Left lung (tissue), 10 donors: Measurements from ENCODE around the gene LINGO1. TPM values are rescaled to one million over a fixed set of nuclear protein-coding genes. Genes with fewer than 3 reads are reported as not detected.

Experiments
- ATAC-seq: fragments of 200-7000 bp; cut with Tn5 transposase; one replicate; pipeline ENCODE4 v1.9.1; 2020; ENCODE audit warnings: moderate library complexity
- DNase-seq, 4 donors: peaks; one replicate each; pipeline ENCODE4 v3.0.0-alpha.2; 2013 to 2020
- H3K27ac ChIP-seq, 2 donors: fragments of 200-600 bp; sonication (generic) in 1 of 2; one replicate each; pipeline versions ENCODE4 v1.5.0 to v1.8.0; 2020 to 2021
- H3K27me3 ChIP-seq, 2 donors: fragments of 200-600 bp; sonication (generic) in 1 of 2; one replicate each; pipeline versions ENCODE4 v1.5.0 to v1.8.0; 2020 to 2021
- H3K36me3 ChIP-seq, 2 donors: fragments of 200-600 bp; sonication (generic) in 1 of 2; one replicate each; pipeline versions ENCODE4 v1.5.0 to v1.8.0; 2020 to 2021
- H3K4me1 ChIP-seq, 2 donors: fragments of 200-600 bp; one replicate each; pipeline ENCODE4 v1.8.0; 2021
- H3K4me3 ChIP-seq, 2 donors: fragments of 200-600 bp; sonication (generic) in 1 of 2; one replicate each; pipeline versions ENCODE4 v1.5.0 to v1.8.0; 2020 to 2021; ENCODE audit warnings: mild to moderate bottlenecking in 1 of 2
- H3K9me3 ChIP-seq, 2 donors: fragments of 200-600 bp; sonication (generic) in 1 of 2; one replicate each; pipeline versions ENCODE4 v1.5.0 to v1.8.0; 2020 to 2021
- intact Hi-C, 2 donors: fragments of 100-400 bp; cut with DNase I; formaldehyde crosslinking; loops; one replicate each; pipeline versions ENCODE4 v1.11.2 to v1.14.2; 2022
- polyA plus RNA-seq, 6 donors: library from polyadenylated mRNA; unstranded; fragments of 120-200 nt; gene quantifications; one replicate each; pipeline ENCODE4 v1.2.1, GENCODE V29; 2013; ENCODE audit not compliant: insufficient read length in 6 of 6
- total RNA-seq, 2 donors: library from RNA; stranded (reverse); fragmentation: NEBNext Ultra II Directional; extraction: Animal tissue kit (Norgen Biotek cat#: 25700); gene quantifications; one replicate each; pipeline ENCODE4 v1.2.1, GENCODE V29; 2021
- TF ChIP-seq, protein P1 (sequence below), 2 donors: fragments of 200-600 bp; sonication (generic) in 1 of 2; IDR thresholded peaks; one replicate each; pipeline versions ENCODE4 v1.5.0 to v1.8.0; 2021; ENCODE audit warnings: antibody characterized with exemption in 2 of 2
- donor health status: DM: no; HTN: yes; CAD: no.
- donor health status: DM: no; HTN: no; CAD: no.

Gene LINGO1
- total and polyA plus RNA-seq, 8 donors = 0.99 to 19.6 (median 14.1) TPM

DNA sequence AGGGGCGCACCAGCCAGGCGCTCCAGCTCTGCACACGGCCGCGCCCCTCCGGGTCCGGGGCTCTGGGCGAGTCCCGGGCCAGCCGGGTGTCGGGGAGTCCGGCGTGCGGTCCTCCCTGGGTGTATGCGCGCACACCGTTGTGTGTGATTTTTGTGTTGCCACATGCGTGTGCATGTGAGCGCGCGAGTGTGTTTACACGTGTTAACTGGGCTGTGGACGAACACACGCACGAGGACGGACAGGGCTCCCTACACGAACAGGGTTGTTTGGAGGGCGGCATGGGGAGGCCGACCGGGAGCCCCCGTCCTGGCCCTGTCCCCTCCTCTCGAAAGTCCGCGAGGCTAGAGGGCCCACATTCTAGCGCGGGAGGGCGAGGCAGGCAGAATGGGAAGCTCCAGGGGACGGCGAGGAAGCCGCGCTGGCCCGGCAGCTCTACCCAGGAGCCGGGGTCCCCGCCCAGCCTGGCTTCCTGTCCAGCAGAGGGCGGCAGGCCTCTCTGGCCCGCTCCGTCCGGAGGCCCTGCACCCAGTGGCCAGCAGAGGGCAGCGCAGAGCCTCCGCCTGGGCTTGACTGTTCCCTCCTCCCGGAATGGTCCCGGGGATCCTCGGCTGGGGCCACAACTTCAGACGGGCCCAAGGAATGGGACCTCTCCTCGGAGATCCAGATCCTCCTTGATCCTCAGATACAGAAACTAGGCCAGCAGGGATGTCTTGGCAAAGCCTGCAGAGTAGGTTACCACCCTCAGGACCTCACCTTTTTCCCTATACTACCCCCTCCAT is 611 bp upstream of the LINGO1 start:
- TF ChIP-seq, protein P1, sequence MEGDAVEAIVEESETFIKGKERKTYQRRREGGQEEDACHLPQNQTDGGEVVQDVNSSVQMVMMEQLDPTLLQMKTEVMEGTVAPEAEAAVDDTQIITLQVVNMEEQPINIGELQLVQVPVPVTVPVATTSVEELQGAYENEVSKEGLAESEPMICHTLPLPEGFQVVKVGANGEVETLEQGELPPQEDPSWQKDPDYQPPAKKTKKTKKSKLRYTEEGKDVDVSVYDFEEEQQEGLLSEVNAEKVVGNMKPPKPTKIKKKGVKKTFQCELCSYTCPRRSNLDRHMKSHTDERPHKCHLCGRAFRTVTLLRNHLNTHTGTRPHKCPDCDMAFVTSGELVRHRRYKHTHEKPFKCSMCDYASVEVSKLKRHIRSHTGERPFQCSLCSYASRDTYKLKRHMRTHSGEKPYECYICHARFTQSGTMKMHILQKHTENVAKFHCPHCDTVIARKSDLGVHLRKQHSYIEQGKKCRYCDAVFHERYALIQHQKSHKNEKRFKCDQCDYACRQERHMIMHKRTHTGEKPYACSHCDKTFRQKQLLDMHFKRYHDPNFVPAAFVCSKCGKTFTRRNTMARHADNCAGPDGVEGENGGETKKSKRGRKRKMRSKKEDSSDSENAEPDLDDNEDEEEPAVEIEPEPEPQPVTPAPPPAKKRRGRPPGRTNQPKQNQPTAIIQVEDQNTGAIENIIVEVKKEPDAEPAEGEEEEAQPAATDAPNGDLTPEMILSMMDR (IDR thresholded peaks at IDR 0.05) = peak; percentile 99 to 100
- Histone ChIP-seq H3K36me3 (no peaks in the 10 kb centered on the region), H3K27ac (no peak overlapping the region), H3K4me3 (peak overlapping the region; percentile 19 to 35), H3K9me3 (no peaks in the 10 kb centered on the region), H3K27me3 (peaks cover 38 to 89% of the 10 kb centered on the region in 2 donors), H3K4me1 (peaks cover 0 to 27% of the 10 kb centered on the region in 2 donors)
- intact Hi-C loops = no loop called here
- DNase-seq (peak; percentile 81 to 97 (median 88)), ATAC-seq (peak; percentile 99)

DNA sequence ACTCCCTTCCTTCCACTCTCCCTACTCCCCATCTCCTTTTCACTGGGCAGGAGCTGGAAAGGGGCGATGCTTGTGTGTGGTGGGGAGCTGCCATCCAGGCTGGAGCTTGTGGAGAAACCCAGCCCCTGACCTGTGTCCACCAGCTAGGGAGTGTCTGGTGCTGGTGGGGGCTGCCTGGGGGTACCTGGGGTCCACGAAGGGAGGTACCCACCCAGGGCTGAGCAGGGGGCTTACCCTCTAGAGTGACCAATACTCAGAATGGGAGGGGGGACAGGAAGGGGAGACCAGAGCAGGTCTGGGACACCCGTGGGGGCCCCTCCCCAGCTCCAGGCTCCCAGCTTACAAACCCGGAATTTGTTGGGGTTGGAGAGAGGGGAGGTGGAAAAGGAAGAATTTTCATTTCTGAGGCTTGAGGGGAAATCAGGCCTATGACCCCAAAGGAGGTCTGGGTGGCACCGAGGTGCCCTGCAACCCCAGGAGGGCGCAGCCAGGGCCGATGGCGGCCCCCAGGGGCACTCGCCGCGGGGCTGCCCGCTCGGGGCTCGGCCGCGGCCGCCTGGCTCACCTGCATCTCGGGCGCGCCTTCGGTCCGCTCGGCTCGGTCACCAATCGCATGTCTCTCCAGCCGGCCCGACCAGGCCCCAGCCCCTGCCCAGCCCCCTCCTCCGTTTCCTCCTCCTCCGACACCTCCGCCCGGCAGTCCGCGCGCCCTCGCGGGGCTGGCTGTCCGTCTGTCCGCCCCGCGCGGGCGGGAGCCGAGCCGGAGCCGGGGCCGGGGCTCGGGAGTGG is 773 bp downstream of the LINGO1 start:
- H3K36me3 ChIP-seq = no peaks in the 10 kb centered on the region
- intact Hi-C loops = no loop called here
- peaks cover 38 to 79% of the 10 kb centered on the region in 2 donors for H3K27me3 ChIP-seq
- H3K4me3 ChIP-seq = peak overlapping the region in 1 of 2 donors; percentile 23
- ATAC-seq (no peak), DNase-seq (no peak)
- TF ChIP-seq, protein P1 (IDR thresholded peaks at IDR 0.05) = no peak
- H3K27ac ChIP-seq = no peak overlapping the region
- H3K4me1 ChIP-seq = peaks cover 0 to 27% of the 10 kb centered on the region in 2 donors
- no peaks in the 10 kb centered on the region for H3K9me3 ChIP-seq

DNA sequence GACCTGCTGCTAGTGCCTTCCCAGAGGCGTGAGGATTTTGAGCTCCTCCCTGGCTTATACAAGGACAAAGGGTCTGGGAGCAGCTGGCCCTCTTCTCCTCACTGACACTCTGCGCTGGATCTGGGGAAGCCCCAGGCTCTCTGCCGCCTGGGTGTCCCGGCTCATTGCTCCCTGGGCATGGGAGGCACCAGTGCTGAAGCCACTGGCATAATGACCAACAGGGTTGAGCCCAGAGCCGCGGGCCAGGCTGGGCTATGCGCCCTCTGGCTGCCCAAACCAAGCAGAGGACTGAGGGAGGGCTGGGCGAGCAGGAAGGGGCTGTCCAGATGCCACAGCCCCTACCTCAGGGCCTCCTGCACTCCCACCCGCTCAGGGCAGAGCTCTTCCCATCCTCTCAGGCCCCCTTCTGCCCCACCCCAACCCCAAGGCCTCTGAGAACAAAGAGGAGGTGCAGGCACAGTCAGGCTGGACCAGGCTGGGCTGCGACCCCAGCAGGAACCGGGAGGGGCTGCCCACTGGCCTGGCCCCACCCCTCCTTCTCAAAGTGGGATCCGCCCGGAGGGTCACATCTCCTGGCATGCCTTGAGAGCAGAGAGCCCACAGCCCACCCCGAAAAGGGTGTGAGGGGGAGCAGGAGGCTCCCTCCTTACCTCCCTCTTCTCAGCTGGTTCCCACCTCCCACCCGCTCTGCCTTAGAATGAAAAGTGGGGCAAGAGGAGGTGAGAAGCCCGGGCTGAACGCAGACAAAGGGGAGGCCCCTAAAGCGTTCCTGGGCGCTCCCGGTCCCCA is 1.6 kb downstream of the LINGO1 start:
- H3K4me3 ChIP-seq = no peak overlapping the region
- no peaks in the 10 kb centered on the region for H3K36me3 ChIP-seq
- H3K9me3 ChIP-seq = no peaks in the 10 kb centered on the region
- TF ChIP-seq, protein P1 (IDR thresholded peaks at IDR 0.05) = no peak
- H3K27ac ChIP-seq = no peak overlapping the region
- intact Hi-C loops = no loop called here
- ATAC-seq (no peak), DNase-seq (peak in 2 of 4 donors; percentile 59 to 71)
- peaks cover 38 to 71% of the 10 kb centered on the region in 2 donors for H3K27me3 ChIP-seq
- H3K4me1 ChIP-seq = peaks cover 0 to 27% of the 10 kb centered on the region in 2 donors

DNA sequence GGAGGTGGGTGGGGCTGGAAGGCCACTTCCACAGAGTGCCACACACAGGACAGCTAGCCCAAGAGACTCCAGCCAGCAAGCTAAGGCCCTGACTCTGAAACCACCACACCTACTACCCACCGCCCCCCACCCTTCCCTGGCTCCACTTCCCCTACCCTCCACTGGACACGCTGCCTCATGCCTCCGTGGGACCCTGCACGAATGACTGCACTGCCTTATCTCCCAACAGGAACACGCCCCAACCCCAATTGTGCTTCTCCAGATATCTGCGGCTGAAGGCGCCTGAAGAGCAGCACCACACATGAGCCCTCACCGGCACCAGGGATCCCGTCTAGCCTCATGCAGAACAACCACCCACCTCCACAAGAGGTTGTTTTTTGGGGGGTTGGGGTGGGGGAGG is 2.7 kb downstream of the LINGO1 start:
- Histone ChIP-seq H3K4me3 (no peak overlapping the region), H3K27me3 (peaks cover 36 to 60% of the 10 kb centered on the region in 2 donors), H3K9me3 (no peaks in the 10 kb centered on the region), H3K36me3 (no peaks in the 10 kb centered on the region), H3K27ac (no peak overlapping the region), H3K4me1 (peaks cover 0 to 27% of the 10 kb centered on the region in 2 donors)
- intact Hi-C loops = no loop called here
- no peak for ATAC-seq
- TF ChIP-seq, protein P1 (IDR thresholded peaks at IDR 0.05) = no peak
- DNase-seq = no peak
